HCT116 (cell line): Measurements from ENCODE around the gene TAGLN. TPM values are rescaled to one million over a fixed set of nuclear protein-coding genes. Genes with fewer than 3 reads are reported as not detected.
"Not testable (repeated sequence)": the region's sequence is repeated elsewhere in the genome, so short reads cannot be mapped to it uniquely, and the experiment has no call there.

Source experiments
- ATAC-seq: fragments of 200-7000 bp; cut with Tn5 transposase; 2 replicates; pipeline ENCODE4 v1.9.1; 2020; ENCODE audit warnings: mild to moderate bottlenecking, moderate library complexity
- BruUV-seq: library from RNA; stranded (reverse); fragments of 400-500 nt; replicated peaks from 2 replicates; lab custom pipeline; 2021; lab: Mats Ljungman, UMichigan
- CTCF ChIA-PET: fragments of 300-600 bp; sonication (Branson Sonifier 250); formaldehyde crosslinking; loops from one replicate; lab custom pipeline; 2021; ENCODE audit warnings: antibody characterized with exemption; lab: Charles Lee
- POLR2A ChIA-PET: fragments of 300-600, 350-600 bp; sonication (Branson Sonifier 250); formaldehyde crosslinking; loops from one replicate; lab custom pipeline; 2021; ENCODE audit warnings: antibody characterized with exemption; lab: Charles Lee
- RAD21 ChIA-PET, 2 experiments: fragments of 300-600 bp; sonication (Branson Sonifier 250); formaldehyde crosslinking; loops; one replicate each; lab custom pipeline; 2023; ENCODE audit warnings: low total read pairs in 2 of 2; ENCODE audit not compliant: uncharacterized antibody in 2 of 2, unreplicated experiment in 2 of 2, low non-redundant PET in 1 of 2; lab: Charles Lee
- DNase-seq: peaks from one replicate; pipeline ENCODE4 v3.0.0-alpha.2; 2010; ENCODE audit warnings: low read depth, low spot score
- H2AFZ ChIP-seq: fragments of 200-600 bp; shearing (Covaris generic), sonication (generic); 2 replicates; pipeline ENCODE4 v1.6.1; 2017; ENCODE audit warnings: low read depth, mixed run types, mixed read lengths, antibody characterized with exemption, low read length; ENCODE audit not compliant: poor library complexity, severe bottlenecking
- H3K27ac ChIP-seq: 2 replicates; pipeline ENCODE4 v1.5.1; 2012; ENCODE audit warnings: low read depth, low read length
- H3K27me3 ChIP-seq: fragments of 200-600 bp; sonication (generic); 2 replicates; pipeline ENCODE4 v1.6.1; 2016; ENCODE audit warnings: mixed run types, low read length, mixed read lengths; ENCODE audit not compliant: insufficient read depth
- H3K36me3 ChIP-seq, 2 experiments: fragments of 200-500 bp in 1 of 2; fragments of 200-600 bp in 1 of 2; sonication (Bioruptor generic) in 1 of 2; sonication (generic) in 1 of 2; 2 replicates each; pipeline versions ENCODE4 v1.5.1 to v1.6.1; 2014 to 2016; ENCODE audit warnings: low read length in 2 of 2, inconsistent platforms in 1 of 2, mixed read lengths in 1 of 2, mixed run types in 1 of 2; ENCODE audit not compliant: insufficient read depth in 2 of 2, control insufficient read depth in 1 of 2
- H3K4me1 ChIP-seq, 2 experiments: fragments of 200-600 bp in 1 of 2; sonication (generic) in 1 of 2; 2 replicates each; pipeline versions ENCODE4 v1.5.1 to v1.6.1; 2012 to 2017; ENCODE audit warnings: low read length in 2 of 2, inconsistent platforms in 1 of 2, mild to moderate bottlenecking in 1 of 2, mixed read lengths in 1 of 2, mixed run types in 1 of 2, moderate library complexity in 1 of 2; ENCODE audit not compliant: insufficient read depth in 2 of 2, control insufficient read depth in 1 of 2
- H3K4me2 ChIP-seq: fragments of 200-600 bp; sonication (generic); 2 replicates; pipeline ENCODE4 v1.6.1; 2017; ENCODE audit warnings: mixed run types, low read length, mixed read lengths
- H3K4me3 ChIP-seq, 2 experiments: fragments of 200-600 bp in 1 of 2; sonication (generic) in 1 of 2; replicated peaks in 1 of 2; 2 replicates each; pipeline ENCODE4 v1.5.1; 2011 to 2016; ENCODE audit warnings: low read length in 2 of 2, control low read depth in 1 of 2, low read depth in 1 of 2, mild to moderate bottlenecking in 1 of 2, mixed read lengths in 1 of 2, mixed run types in 1 of 2
- H3K79me2 ChIP-seq: fragments of 200-600 bp; sonication (generic); 2 replicates; pipeline ENCODE4 v1.6.1; 2017; ENCODE audit warnings: mild to moderate bottlenecking, mixed run types, low read length, moderate library complexity, mixed read lengths; ENCODE audit not compliant: insufficient read depth
- H3K9ac ChIP-seq: fragments of 200-600 bp; sonication (generic); 2 replicates; pipeline ENCODE4 v1.6.1; 2016; ENCODE audit warnings: low read length, mixed read lengths
- H3K9me2 ChIP-seq: fragments of 200-600 bp; sonication (generic), shearing (Covaris generic); 2 replicates; pipeline ENCODE4 v1.6.1; 2017; ENCODE audit warnings: mixed run types, mild to moderate bottlenecking, moderate library complexity; ENCODE audit not compliant: insufficient read depth
- H3K9me3 ChIP-seq, 2 experiments: fragments of 200-500 bp in 1 of 2; fragments of 200-600 bp in 1 of 2; sonication (Bioruptor generic) in 1 of 2; sonication (generic) in 1 of 2; 2 replicates each; pipeline ENCODE4 v1.6.1; 2014 to 2017; ENCODE audit warnings: low read length in 2 of 2, mixed read lengths in 2 of 2, inconsistent platforms in 1 of 2, low read depth in 1 of 2, mild to moderate bottlenecking in 1 of 2, mixed run types in 1 of 2, moderate library complexity in 1 of 2; ENCODE audit not compliant: control insufficient read depth in 1 of 2, insufficient read depth in 1 of 2
- H4K20me1 ChIP-seq: fragments of 200-600 bp; sonication (generic), shearing (Covaris generic); 2 replicates; pipeline ENCODE4 v1.6.1; 2017; ENCODE audit warnings: mixed run types, mild to moderate bottlenecking, moderate library complexity; ENCODE audit not compliant: insufficient read depth
- CTCF ChIP-seq, 3 experiments: fragments of 200-600 bp in 1 of 3; sonication (generic) in 1 of 3; IDR thresholded peaks in 2 of 3; conservative IDR thresholded peaks in 1 of 3; 2 replicates each; pipeline ENCODE4 v1.5.1; 2012 to 2017; ENCODE audit warnings: low read depth in 2 of 3, low read length in 2 of 3, antibody characterized with exemption in 1 of 3, borderline replicate concordance in 1 of 3, control low read depth in 1 of 3, mild to moderate bottlenecking in 1 of 3, mixed read lengths in 1 of 3, mixed run types in 1 of 3, moderate library complexity in 1 of 3; ENCODE audit not compliant: insufficient read depth in 1 of 3
- intact Hi-C: fragments of 100-400 bp; cut with micrococcal nuclease; formaldehyde crosslinking; loops from 2 replicates; pipeline ENCODE4 v1.10.0; 2022
- total RNA-seq: library from RNA; stranded (reverse); gene quantifications from one replicate; pipeline ENCODE4 v1.2.1, GENCODE V29; 2021; ENCODE audit not compliant: unreplicated experiment

TAGLN gene
- total RNA-seq, 1 experiment from 2014 or later, result 10.0 TPM

GRCh38 chr11:117208710-117209109 lies 9.5 kb downstream of the TAGLN start:
- POLR2A ChIA-PET, H3K27me3 ChIP-seq, H3K4me1 ChIP-seq, H4K20me1 ChIP-seq, ATAC-seq, H2AFZ ChIP-seq, H3K4me3 ChIP-seq, H3K79me2 ChIP-seq, H3K9ac ChIP-seq, H3K4me2 ChIP-seq, BruUV-seq, DNase-seq, H3K27ac ChIP-seq, RAD21 ChIA-PET, H3K9me3 ChIP-seq, H3K9me2 ChIP-seq: not testable (repeated sequence)
- 0 out of 6 replicates have a peak, but pooled peaks of 1 of the 3 experiments have one; percentile 8 for TF ChIP-seq CTCF (IDR thresholded peaks at IDR 0.05 in 2 of 3, conservative IDR thresholded peaks at IDR 0.05 in 1 of 3; ENCODE audit: borderline replicate concordance in 1 of 3, insufficient read depth in 1 of 3, low read depth in 2 of 3, low read length in 2 of 3)
- H3K36me3 ChIP-seq, result peaks cover 0 to 14% of the 10 kb centered on the region in 2 experiments; a peak in 1 of 4 replicates
- intact Hi-C loops, result loop anchor here (2.0 kb wide), 1 partner anchor 74 kb away; no protein-coding TSS in a partner anchor
- CTCF ChIA-PET, result interaction anchor here (0.6 kb wide), 1 partner anchor 75 kb away, joined by 3 read pairs; no protein-coding TSS in a partner anchor

- H3K4me1 ChIP-seq, H3K9me2 ChIP-seq, BruUV-seq, H3K27me3 ChIP-seq, H2AFZ ChIP-seq, H3K79me2 ChIP-seq, DNase-seq, H3K27ac ChIP-seq, H3K9ac ChIP-seq, POLR2A ChIA-PET, H3K4me3 ChIP-seq, ATAC-seq, H3K4me2 ChIP-seq, H3K9me3 ChIP-seq, H4K20me1 ChIP-seq: not testable (repeated sequence)
- RAD21 ChIA-PET, result interaction anchor here in 1 of 2 experiments (0.7 kb wide), 1 partner anchor 150 kb away, joined by 3 read pairs; no protein-coding TSS in a partner anchor
- peaks cover 2 to 14% of the 10 kb centered on the region in 2 experiments; a peak in 3 of 4 replicates for H3K36me3 ChIP-seq
- intact Hi-C loops, result loop anchor here (2.0 kb wide), 1 partner anchor 75 kb away; no protein-coding TSS in a partner anchor
- CTCF ChIA-PET, result interaction anchor here (0.6 kb wide), 1 partner anchor 76 kb away, joined by 3 read pairs; no protein-coding TSS in a partner anchor
Measured at GRCh38 chr11:117209351-117210125, 10.4 kb downstream of the TAGLN start.
